WTC11 (cell line): ENCODE results near the gene ARMC7. TPM values are rescaled to one million over a fixed set of nuclear protein-coding genes. Genes with fewer than 3 reads are reported as not detected.

ENCODE experiments used
- ATAC-seq: fragments of 200-7000 bp; cut with Tn5 transposase; 2 replicates; pipeline ENCODE4 v1.10.0; 2021; ENCODE audit warnings: mild to moderate bottlenecking, moderate library complexity
- CTCF ChIA-PET: fragments of 300-600 bp; sonication (Branson Sonifier 250); formaldehyde crosslinking; loops from one replicate; lab custom pipeline; 2021; ENCODE audit warnings: antibody characterized with exemption; lab: Charles Lee
- POLR2A ChIA-PET: fragments of 350-600 bp; sonication (Branson Sonifier 250); formaldehyde crosslinking; loops from one replicate; lab custom pipeline; 2021; ENCODE audit warnings: antibody characterized with exemption; lab: Charles Lee
- DNase-seq: peaks from one replicate; pipeline ENCODE4 v3.0.0; 2021; ENCODE audit warnings: low spot score
- H3K27ac Mint-ChIP-seq: 2 replicates; pipeline ENCODE4 v1.8.0; 2021; ENCODE audit warnings: mixed read lengths
- H3K27me3 Mint-ChIP-seq: 2 replicates; pipeline ENCODE4 v1.8.0; 2021; ENCODE audit warnings: low read depth, mild to moderate bottlenecking, moderate library complexity, mixed read lengths
- H3K36me3 Mint-ChIP-seq: 2 replicates; pipeline ENCODE4 v1.8.0; 2021; ENCODE audit warnings: mixed read lengths
- H3K4me1 Mint-ChIP-seq: 2 replicates; pipeline ENCODE4 v1.8.0; 2022; ENCODE audit warnings: mixed read lengths
- H3K4me3 Mint-ChIP-seq: 2 replicates; pipeline ENCODE4 v1.8.0; 2021; ENCODE audit warnings: mild to moderate bottlenecking, moderate library complexity, mixed read lengths
- H3K9me3 Mint-ChIP-seq: 2 replicates; pipeline ENCODE4 v1.8.0; 2021; ENCODE audit warnings: mixed read lengths
- ATF1 ChIP-seq: sonication (generic); formaldehyde crosslinking; IDR thresholded peaks from 2 replicates; pipeline ENCODE4 v1.8.1; 2023; ENCODE audit warnings: mild to moderate bottlenecking, moderate library complexity, missing genetic modification reagents
- E2F5 ChIP-seq: sonication (generic); formaldehyde crosslinking; IDR thresholded peaks from 2 replicates; pipeline ENCODE4 v1.8.1; 2022; ENCODE audit warnings: mild to moderate bottlenecking, moderate library complexity, missing genetic modification reagents
- FOXP1 ChIP-seq: sonication (generic); formaldehyde crosslinking; IDR thresholded peaks from 2 replicates; pipeline ENCODE4 v1.8.0; 2022; ENCODE audit warnings: missing genetic modification reagents, mild to moderate bottlenecking, moderate library complexity, borderline replicate concordance
- HMGXB4 ChIP-seq: sonication (generic); formaldehyde crosslinking; IDR thresholded peaks from 2 replicates; pipeline ENCODE4 v1.8.1; 2023; ENCODE audit warnings: mild to moderate bottlenecking, moderate library complexity, missing genetic modification reagents
- MLX ChIP-seq: sonication (generic); formaldehyde crosslinking; IDR thresholded peaks from 2 replicates; pipeline ENCODE4 v1.8.1; 2023; ENCODE audit warnings: mild to moderate bottlenecking, missing genetic modification reagents, moderate library complexity
- MXD4 ChIP-seq: fragments of 250-450 bp; sonication (Bioruptor Pico); IDR thresholded peaks from 2 replicates; pipeline ENCODE4 v1.8.0; 2021; ENCODE audit warnings: mild to moderate bottlenecking, moderate library complexity, borderline replicate concordance
- RELA ChIP-seq: sonication (generic); formaldehyde crosslinking; IDR thresholded peaks from 2 replicates; pipeline ENCODE4 v1.8.1; 2022; ENCODE audit warnings: missing genetic modification reagents, mild to moderate bottlenecking, borderline replicate concordance
- SOX15 ChIP-seq: fragments of 250-450 bp; sonication (Bioruptor Pico); IDR thresholded peaks from 2 replicates; pipeline ENCODE4 v1.9.0; 2021; ENCODE audit warnings: mild to moderate bottlenecking
- STAT6 ChIP-seq: sonication (generic); formaldehyde crosslinking; conservative IDR thresholded peaks from 2 replicates; pipeline ENCODE4 v1.8.1; 2023; ENCODE audit warnings: mild to moderate bottlenecking, low read depth, missing genetic modification reagents, moderate library complexity
- TP53 ChIP-seq: sonication (generic); formaldehyde crosslinking; IDR thresholded peaks from 2 replicates; pipeline ENCODE4 v1.8.1; 2023; ENCODE audit warnings: mild to moderate bottlenecking, missing genetic modification reagents
- USF2 ChIP-seq: sonication (generic); formaldehyde crosslinking; IDR thresholded peaks from 2 replicates; pipeline ENCODE4 v1.8.1; 2023; ENCODE audit warnings: mild to moderate bottlenecking, missing genetic modification reagents, moderate library complexity
- ZBTB43 ChIP-seq: sonication (generic); formaldehyde crosslinking; IDR thresholded peaks from 2 replicates; pipeline ENCODE4 v1.8.1; 2023; ENCODE audit warnings: mild to moderate bottlenecking, missing genetic modification reagents
- ZNF121 ChIP-seq: sonication (generic); formaldehyde crosslinking; IDR thresholded peaks from 2 replicates; pipeline ENCODE4 v1.8.0; 2023; ENCODE audit warnings: missing genetic modification reagents
- ZNF232 ChIP-seq: sonication (generic); formaldehyde crosslinking; IDR thresholded peaks from 2 replicates; pipeline ENCODE4 v1.8.0; 2022; ENCODE audit warnings: mild to moderate bottlenecking, missing genetic modification reagents
- ZNF317 ChIP-seq: sonication (generic); formaldehyde crosslinking; IDR thresholded peaks from 2 replicates; pipeline ENCODE4 v1.8.1; 2023; ENCODE audit warnings: low read depth, mild to moderate bottlenecking, moderate library complexity, missing genetic modification reagents, borderline replicate concordance
- ZNF423 ChIP-seq: fragments of 250-450 bp; sonication (Bioruptor Pico); IDR thresholded peaks from 2 replicates; pipeline ENCODE4 v2.1.2; 2022; ENCODE audit warnings: mild to moderate bottlenecking, moderate library complexity
- ZNF532 ChIP-seq: fragments of 250-450 bp; sonication (Bioruptor Pico); IDR thresholded peaks from 2 replicates; pipeline ENCODE4 v1.9.0; 2021; ENCODE audit warnings: mild to moderate bottlenecking, borderline replicate concordance
- ZNF671 ChIP-seq: fragments of 250-450 bp; sonication (Bioruptor Pico); IDR thresholded peaks from 2 replicates; pipeline ENCODE4 v1.8.0; 2021; ENCODE audit warnings: mild to moderate bottlenecking
- total RNA-seq: library from RNA; stranded (reverse); gene quantifications from 3 replicates; pipeline ENCODE4 v1.2.3, GENCODE V29; 2021

Gene ARMC7
- total RNA-seq, 1 experiment from 2014 or later = 13.2 TPM

GRCh38 chr17:75087182-75087557, 22.6 kb upstream of the ARMC7 start:
- H3K27ac Mint-ChIP-seq = peak overlapping the region; percentile 97
- CTCF ChIA-PET = interaction anchor here (0.7 to 3.1 kb wide), 18 partner anchors 9 to 184 kb away, joined by 4 to 32 read pairs (median 9); partner anchors contain the start of genes ARMC7, MIF4GD, MRPL58 and NT5C
- no peak for DNase-seq
- ATAC-seq = no peak
- H3K4me3 Mint-ChIP-seq = peak overlapping the region; percentile 69
- H3K4me1 Mint-ChIP-seq = peaks cover 68% of the 10 kb centered on the region
- TF ChIP-seq TP53 (CRISPR knock-in tag) (no peak), ZNF121 (CRISPR knock-in tag) (peak; percentile 93), ATF1 (CRISPR knock-in tag) (no peak), MXD4 (CRISPR knock-in tag) (no peak)
- H3K9me3 Mint-ChIP-seq = no peaks in the 10 kb centered on the region
- H3K27me3 Mint-ChIP-seq = no peaks in the 10 kb centered on the region; the same call in 1 of the 2 replicates
- POLR2A ChIA-PET = interaction anchor here (0.8 to 2.5 kb wide), 9 partner anchors 9 to 214 kb away, joined by 3 to 9 read pairs (median 4); partner anchors contain the start of genes ARMC7, FDXR, JPT1 and NT5C
- H3K36me3 Mint-ChIP-seq = no peaks in the 10 kb centered on the region

- ATAC-seq (peak; percentile 85), DNase-seq (peak; percentile 95)
- H3K36me3 Mint-ChIP-seq = no peaks in the 10 kb centered on the region
- POLR2A ChIA-PET = interaction anchor here (0.6 to 2.5 kb wide), 13 partner anchors 8 to 215 kb away, joined by 3 to 9 read pairs (median 4); partner anchors contain the start of genes ARMC7, FDXR, JPT1 and NT5C
- no peaks in the 10 kb centered on the region for H3K9me3 Mint-ChIP-seq
- no peaks in the 10 kb centered on the region; the same call in 1 of the 2 replicates for H3K27me3 Mint-ChIP-seq
- peak within 1 kb of the TSS; percentile 97 for H3K27ac Mint-ChIP-seq
- CTCF ChIA-PET = interaction anchor here (0.6 to 3.1 kb wide), 25 partner anchors 9 to 338 kb away, joined by 3 to 32 read pairs (median 7); partner anchors contain the start of genes ARMC7, MIF4GD, MRPL58 and NT5C
- H3K4me3 Mint-ChIP-seq = peak within 1 kb of the TSS; percentile 86
- peaks cover 68% of the 10 kb centered on the region for H3K4me1 Mint-ChIP-seq
- TF ChIP-seq ZNF423 (CRISPR knock-in tag) (peak; percentile 46; the same call in 1 of the 2 replicates), USF2 (peak; percentile 21; the same call in 1 of the 2 replicates), HMGXB4 (CRISPR knock-in tag) (peak; percentile 59; the same call in 1 of the 2 replicates), SOX15 (no peak), E2F5 (CRISPR knock-in tag) (no peak; the same call in 1 of the 2 replicates), ZNF532 (CRISPR knock-in tag) (no peak), RELA (CRISPR knock-in tag) (0 out of 2 replicates have a peak, but pooled peaks have one; percentile 15), MLX (CRISPR knock-in tag) (no peak), ZNF671 (no peak), ZNF232 (CRISPR knock-in tag) (0 out of 2 replicates have a peak, but pooled peaks have one; percentile 52), ZNF121 (CRISPR knock-in tag) (peak; percentile 4; the same call in 1 of the 2 replicates), ZNF317 (peak; percentile 57), ZBTB43 (CRISPR knock-in tag) (0 out of 2 replicates have a peak, but pooled peaks have one; percentile 25), FOXP1 (0 out of 2 replicates have a peak, but pooled peaks have one; percentile 13), STAT6 (CRISPR knock-in tag) (0 out of 2 replicates have a peak, but pooled peaks have one; percentile 64)
These were observed 22.0 kb upstream of the ARMC7 start, which contains the start of gene SLC16A5 for GRCh38 chr17:75087558-75088453. Gene SLC16A5, plus strand, starts transcription at chr17:75087954. Its CDS starts 5,683 bp downstream, at chr17:75093637.
